Hepatocyte (in vitro differentiated cells): ENCODE data around the gene CELA2A. TPM values are rescaled to one million over a fixed set of nuclear protein-coding genes. Genes with fewer than 3 reads are reported as not detected.

Experiments
- DNase-seq: peaks from one replicate; pipeline ENCODE4 v3.0.0-alpha.2; 2016; ENCODE audit warnings: low spot score
- H2AFZ ChIP-seq: fragments of 200-600 bp; sonication (generic); 2 replicates; pipeline ENCODE4 v1.6.0; 2016; ENCODE audit warnings: antibody characterized with exemption, mild to moderate bottlenecking
- H3K27ac ChIP-seq: fragments of 200-600 bp; sonication (generic); 2 replicates; pipeline ENCODE4 v1.5.1; 2016; ENCODE audit warnings: mild to moderate bottlenecking
- H3K27me3 ChIP-seq: fragments of 200-600 bp; sonication (generic); 2 replicates; pipeline ENCODE4 v1.6.1; 2016
- H3K36me3 ChIP-seq: fragments of 200-600 bp; sonication (generic); replicated peaks from 2 replicates; pipeline ENCODE4 v1.5.1; 2016; ENCODE audit warnings: low read depth; ENCODE audit not compliant: insufficient read depth
- H3K4me1 ChIP-seq: fragments of 200-600 bp; sonication (generic); 2 replicates; pipeline ENCODE4 v1.5.1; 2016; ENCODE audit warnings: mild to moderate bottlenecking, moderate library complexity; ENCODE audit not compliant: insufficient read depth
- H3K4me2 ChIP-seq: fragments of 200-600 bp; sonication (generic); 2 replicates; pipeline ENCODE4 v1.6.0; 2016
- H3K4me3 ChIP-seq: fragments of 200-600 bp; sonication (generic); 2 replicates; pipeline ENCODE4 v1.5.1; 2016; ENCODE audit warnings: mild to moderate bottlenecking
- H3K79me2 ChIP-seq: fragments of 200-600 bp; sonication (generic); 2 replicates; pipeline ENCODE4 v1.6.0; 2017; ENCODE audit warnings: mild to moderate bottlenecking
- H3K9me2 ChIP-seq: fragments of 200-600 bp; sonication (generic); replicated peaks from 2 replicates; pipeline ENCODE4 v1.6.0; 2017; ENCODE audit warnings: mild to moderate bottlenecking; ENCODE audit not compliant: insufficient read depth
- H3K9me3 ChIP-seq: fragments of 200-600 bp; sonication (generic); 2 replicates; pipeline ENCODE4 v1.5.1; 2016; ENCODE audit warnings: low read depth, mild to moderate bottlenecking
- H4K20me1 ChIP-seq: fragments of 200-600 bp; sonication (generic); 2 replicates; pipeline ENCODE4 v1.6.0; 2016; ENCODE audit warnings: mild to moderate bottlenecking; ENCODE audit not compliant: insufficient read depth, poor library complexity, severe bottlenecking
- EZH2 ChIP-seq: fragments of 200-600 bp; sonication (generic); IDR thresholded peaks from 2 replicates; pipeline ENCODE4 v1.6.1; 2016; ENCODE audit warnings: antibody characterized with exemption, mild to moderate bottlenecking, borderline replicate concordance
- EZH2phosphoT487 ChIP-seq: fragments of 200-600 bp; sonication (generic); IDR thresholded peaks from one replicate; pipeline ENCODE4 v1.6.1; 2018; ENCODE audit warnings: antibody characterized with exemption, mild to moderate bottlenecking, low read depth, moderate library complexity; ENCODE audit not compliant: unreplicated experiment, severe bottlenecking
- WGBS: methylation state at CpG from one replicate; pipeline ENCODE4 v1.1.6; 2016; ENCODE audit warnings: low lambda C conversion rate; ENCODE audit errors: missing lambda C conversion rate; 5-methylcytosine and 5-hydroxymethylcytosine counted together
- polyA plus RNA-seq: library from polyadenylated mRNA; unstranded; fragments of >200 nt; fragmentation: Nextera tagmentation; extraction: Ambion mirVana; gene quantifications from 2 replicates; pipeline ENCODE4 v1.2.1, GENCODE V29; 2016
- total RNA-seq: library from RNA; depleted of rRNA; stranded (reverse); fragments of >200 nt; gene quantifications from 2 replicates; pipeline ENCODE4 v1.2.3, GENCODE V29; 2014
- TF ChIP-seq, protein P1 (sequence below): fragments of 200-600 bp; sonication (generic); IDR thresholded peaks from 2 replicates; pipeline ENCODE4 v1.5.1; 2016; ENCODE audit warnings: antibody characterized with exemption, mild to moderate bottlenecking; ENCODE audit not compliant: poor library complexity

The CELA2A gene
- total RNA-seq (2.2 and 9.5 TPM in 2 replicates), polyA plus RNA-seq (5.6 TPM in 2 replicates)

DNA sequence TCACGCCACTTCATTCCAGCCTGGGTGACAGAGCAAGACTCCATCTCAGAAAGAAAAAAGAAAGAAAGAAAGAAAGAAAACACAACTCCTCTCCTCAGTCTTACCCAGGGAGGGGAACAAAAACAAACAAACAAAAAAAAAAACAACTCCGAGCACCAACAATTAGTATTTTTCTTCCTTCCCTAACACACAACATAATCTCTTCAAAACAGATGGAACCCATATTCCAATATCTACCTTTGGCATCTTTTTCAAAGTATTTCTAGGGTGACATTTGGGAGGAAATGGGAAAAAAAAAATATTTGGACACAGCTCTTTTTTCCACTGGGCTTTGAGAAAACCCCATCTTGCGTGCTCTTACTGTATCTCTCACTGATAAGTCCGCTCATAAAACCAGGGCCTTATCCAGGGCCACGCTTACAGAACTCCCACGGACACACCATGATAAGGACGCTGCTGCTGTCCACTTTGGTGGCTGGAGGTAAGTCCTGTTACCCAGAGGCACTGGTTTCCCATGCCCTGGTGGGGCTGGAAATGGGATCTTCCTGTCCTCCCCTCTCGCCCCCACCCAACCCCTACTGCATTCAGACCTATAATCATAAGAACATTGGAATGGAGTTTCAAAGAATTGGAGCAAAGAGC lies at the start of gene CELA2A:
CELA2A (plus strand) TSS at position 420 of the 642 bp plus-strand sequence; CDS start at position 442, 22 bp downstream.
- Histone ChIP-seq H3K4me3 (no peak within 1 kb of the TSS), H3K36me3 (no peaks in the 10 kb centered on the region), H3K9me3 (no peaks in the 10 kb centered on the region), H4K20me1 (no peaks in the 10 kb centered on the region), H3K4me2 (no peak within 1 kb of the TSS), H2AFZ (no peak within 1 kb of the TSS), H3K79me2 (no peaks in the 10 kb centered on the region), H3K27ac (no peak within 1 kb of the TSS), H3K27me3 (no peaks in the 10 kb centered on the region), H3K9me2 (no peaks in the 10 kb centered on the region), H3K4me1 (peaks cover 6% of the 10 kb centered on the region)
- TF ChIP-seq EZH2 (no peak), EZH2phosphoT487 (no peak)
- TF ChIP-seq, protein P1, sequence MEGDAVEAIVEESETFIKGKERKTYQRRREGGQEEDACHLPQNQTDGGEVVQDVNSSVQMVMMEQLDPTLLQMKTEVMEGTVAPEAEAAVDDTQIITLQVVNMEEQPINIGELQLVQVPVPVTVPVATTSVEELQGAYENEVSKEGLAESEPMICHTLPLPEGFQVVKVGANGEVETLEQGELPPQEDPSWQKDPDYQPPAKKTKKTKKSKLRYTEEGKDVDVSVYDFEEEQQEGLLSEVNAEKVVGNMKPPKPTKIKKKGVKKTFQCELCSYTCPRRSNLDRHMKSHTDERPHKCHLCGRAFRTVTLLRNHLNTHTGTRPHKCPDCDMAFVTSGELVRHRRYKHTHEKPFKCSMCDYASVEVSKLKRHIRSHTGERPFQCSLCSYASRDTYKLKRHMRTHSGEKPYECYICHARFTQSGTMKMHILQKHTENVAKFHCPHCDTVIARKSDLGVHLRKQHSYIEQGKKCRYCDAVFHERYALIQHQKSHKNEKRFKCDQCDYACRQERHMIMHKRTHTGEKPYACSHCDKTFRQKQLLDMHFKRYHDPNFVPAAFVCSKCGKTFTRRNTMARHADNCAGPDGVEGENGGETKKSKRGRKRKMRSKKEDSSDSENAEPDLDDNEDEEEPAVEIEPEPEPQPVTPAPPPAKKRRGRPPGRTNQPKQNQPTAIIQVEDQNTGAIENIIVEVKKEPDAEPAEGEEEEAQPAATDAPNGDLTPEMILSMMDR: no peak
- whole genome bisulfite sequencing: 64% methylated on average over 8 of the region's 8 CpGs
- DNase-seq: no peak

DNA sequence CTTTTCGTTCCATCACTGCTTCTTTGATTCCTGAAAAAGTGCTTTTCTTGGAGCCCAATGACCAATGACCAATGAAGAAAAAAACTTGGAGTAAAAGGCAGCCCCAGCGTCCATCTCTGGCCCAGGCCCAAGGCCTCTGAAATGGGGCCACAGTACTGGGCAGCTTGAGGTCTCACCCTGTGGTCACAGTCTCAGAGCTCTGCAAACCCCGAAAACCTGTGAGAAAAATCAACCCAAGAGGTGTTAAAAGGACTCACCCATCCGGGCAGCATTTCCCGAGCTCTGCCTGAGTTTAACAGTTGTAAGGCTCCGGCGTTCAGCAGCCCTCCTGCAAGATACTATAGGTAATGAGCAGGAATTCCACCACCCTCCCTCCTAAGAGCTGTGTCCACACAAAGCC lies 49.0 kb upstream of the CELA2A start:
- TF ChIP-seq, protein P1: no peak
- TF ChIP-seq EZH2 (no peak), EZH2phosphoT487 (no peak)
- Histone ChIP-seq H3K27me3 (no peaks in the 10 kb centered on the region), H2AFZ (no peak overlapping the region), H3K4me3 (no peak overlapping the region), H3K4me2 (no peak overlapping the region), H3K79me2 (peaks cover 18% of the 10 kb centered on the region), H4K20me1 (peaks cover 6% of the 10 kb centered on the region), H3K27ac (no peak overlapping the region), H3K9me3 (no peaks in the 10 kb centered on the region), H3K36me3 (no peaks in the 10 kb centered on the region), H3K9me2 (no peaks in the 10 kb centered on the region), H3K4me1 (peaks cover 7% of the 10 kb centered on the region)
- DNase-seq: no peak
- WGBS: 87% methylated on average over 7 of the region's 7 CpGs

GRCh38 chr1:15408890-15409387 lies 47.6 kb upstream of the CELA2A start:
- WGBS: 26% methylated on average over 14 of the region's 14 CpGs
- H3K4me3 ChIP-seq: peak overlapping the region; percentile 88
- H3K9me2 ChIP-seq: no peaks in the 10 kb centered on the region
- no peaks in the 10 kb centered on the region for H3K27me3 ChIP-seq
- H3K4me2 ChIP-seq: peak overlapping the region; percentile 100
- no peaks in the 10 kb centered on the region for H3K9me3 ChIP-seq
- no peak for DNase-seq
- peaks cover 6% of the 10 kb centered on the region for H4K20me1 ChIP-seq
- peak overlapping the region; percentile 56 for H3K27ac ChIP-seq
- H3K4me1 ChIP-seq: peaks cover 7% of the 10 kb centered on the region
- TF ChIP-seq, protein P1: no peak
- TF ChIP-seq EZH2phosphoT487: no peak
- TF ChIP-seq EZH2: no peak
- H3K79me2 ChIP-seq: peaks cover 26% of the 10 kb centered on the region
- peak overlapping the region; percentile 65 for H2AFZ ChIP-seq
- H3K36me3 ChIP-seq: no peaks in the 10 kb centered on the region
